ENCODE results near the gene SERPINA1. TPM values are rescaled to one million over a fixed set of nuclear protein-coding genes. Genes with fewer than 3 reads are reported as not detected.

The SERPINA1 gene
- total and polyA plus RNA-seq, 2 of the 13 experiments (the other 11 are each of a cell fraction or from before 2014, with no cell fraction given): 3,266 to 11,015 TPM

DNA sequence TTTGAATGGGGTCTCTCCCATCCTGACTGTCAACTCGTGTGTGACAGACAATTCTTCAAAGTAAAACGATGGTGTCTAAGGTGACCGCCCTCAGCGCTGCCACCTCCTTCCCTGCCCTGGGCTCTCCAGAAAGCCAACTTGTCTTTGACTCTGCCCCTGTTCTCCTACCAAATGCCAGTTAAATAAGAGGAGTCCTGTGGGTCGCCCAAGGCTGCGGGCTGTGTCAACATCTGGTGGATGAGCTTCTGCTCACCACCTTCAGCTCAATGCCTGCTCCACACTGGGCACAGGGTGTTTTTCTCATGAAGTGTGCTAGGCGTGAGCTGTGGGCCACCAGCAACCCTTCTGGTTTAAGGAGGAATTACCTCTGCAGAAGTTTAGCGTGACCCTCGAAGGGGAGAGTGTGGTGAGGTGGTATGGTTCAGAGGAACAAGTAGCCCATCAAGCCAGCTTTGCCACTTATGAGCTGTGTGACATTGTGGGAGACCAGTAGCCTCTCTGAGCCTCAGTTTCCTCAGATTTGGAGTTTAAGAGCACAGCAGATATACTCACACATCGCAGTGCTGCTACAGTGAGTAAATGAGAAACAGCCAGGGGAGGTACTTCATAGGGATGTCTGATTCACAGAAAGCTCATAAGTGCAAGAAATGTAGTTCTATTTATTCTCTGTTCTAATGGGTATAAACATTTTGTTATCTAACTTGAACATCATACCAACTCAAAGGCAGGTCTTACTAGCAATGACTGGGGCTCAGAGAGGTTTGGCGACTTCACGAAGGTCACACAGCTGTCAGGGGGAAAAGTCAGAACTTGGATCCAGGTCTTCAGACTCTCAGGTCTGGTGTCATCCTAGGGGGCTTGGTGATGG is 12.1 kb downstream of the SERPINA1 start (continued):
- TF ChIP-seq, protein P1, sequence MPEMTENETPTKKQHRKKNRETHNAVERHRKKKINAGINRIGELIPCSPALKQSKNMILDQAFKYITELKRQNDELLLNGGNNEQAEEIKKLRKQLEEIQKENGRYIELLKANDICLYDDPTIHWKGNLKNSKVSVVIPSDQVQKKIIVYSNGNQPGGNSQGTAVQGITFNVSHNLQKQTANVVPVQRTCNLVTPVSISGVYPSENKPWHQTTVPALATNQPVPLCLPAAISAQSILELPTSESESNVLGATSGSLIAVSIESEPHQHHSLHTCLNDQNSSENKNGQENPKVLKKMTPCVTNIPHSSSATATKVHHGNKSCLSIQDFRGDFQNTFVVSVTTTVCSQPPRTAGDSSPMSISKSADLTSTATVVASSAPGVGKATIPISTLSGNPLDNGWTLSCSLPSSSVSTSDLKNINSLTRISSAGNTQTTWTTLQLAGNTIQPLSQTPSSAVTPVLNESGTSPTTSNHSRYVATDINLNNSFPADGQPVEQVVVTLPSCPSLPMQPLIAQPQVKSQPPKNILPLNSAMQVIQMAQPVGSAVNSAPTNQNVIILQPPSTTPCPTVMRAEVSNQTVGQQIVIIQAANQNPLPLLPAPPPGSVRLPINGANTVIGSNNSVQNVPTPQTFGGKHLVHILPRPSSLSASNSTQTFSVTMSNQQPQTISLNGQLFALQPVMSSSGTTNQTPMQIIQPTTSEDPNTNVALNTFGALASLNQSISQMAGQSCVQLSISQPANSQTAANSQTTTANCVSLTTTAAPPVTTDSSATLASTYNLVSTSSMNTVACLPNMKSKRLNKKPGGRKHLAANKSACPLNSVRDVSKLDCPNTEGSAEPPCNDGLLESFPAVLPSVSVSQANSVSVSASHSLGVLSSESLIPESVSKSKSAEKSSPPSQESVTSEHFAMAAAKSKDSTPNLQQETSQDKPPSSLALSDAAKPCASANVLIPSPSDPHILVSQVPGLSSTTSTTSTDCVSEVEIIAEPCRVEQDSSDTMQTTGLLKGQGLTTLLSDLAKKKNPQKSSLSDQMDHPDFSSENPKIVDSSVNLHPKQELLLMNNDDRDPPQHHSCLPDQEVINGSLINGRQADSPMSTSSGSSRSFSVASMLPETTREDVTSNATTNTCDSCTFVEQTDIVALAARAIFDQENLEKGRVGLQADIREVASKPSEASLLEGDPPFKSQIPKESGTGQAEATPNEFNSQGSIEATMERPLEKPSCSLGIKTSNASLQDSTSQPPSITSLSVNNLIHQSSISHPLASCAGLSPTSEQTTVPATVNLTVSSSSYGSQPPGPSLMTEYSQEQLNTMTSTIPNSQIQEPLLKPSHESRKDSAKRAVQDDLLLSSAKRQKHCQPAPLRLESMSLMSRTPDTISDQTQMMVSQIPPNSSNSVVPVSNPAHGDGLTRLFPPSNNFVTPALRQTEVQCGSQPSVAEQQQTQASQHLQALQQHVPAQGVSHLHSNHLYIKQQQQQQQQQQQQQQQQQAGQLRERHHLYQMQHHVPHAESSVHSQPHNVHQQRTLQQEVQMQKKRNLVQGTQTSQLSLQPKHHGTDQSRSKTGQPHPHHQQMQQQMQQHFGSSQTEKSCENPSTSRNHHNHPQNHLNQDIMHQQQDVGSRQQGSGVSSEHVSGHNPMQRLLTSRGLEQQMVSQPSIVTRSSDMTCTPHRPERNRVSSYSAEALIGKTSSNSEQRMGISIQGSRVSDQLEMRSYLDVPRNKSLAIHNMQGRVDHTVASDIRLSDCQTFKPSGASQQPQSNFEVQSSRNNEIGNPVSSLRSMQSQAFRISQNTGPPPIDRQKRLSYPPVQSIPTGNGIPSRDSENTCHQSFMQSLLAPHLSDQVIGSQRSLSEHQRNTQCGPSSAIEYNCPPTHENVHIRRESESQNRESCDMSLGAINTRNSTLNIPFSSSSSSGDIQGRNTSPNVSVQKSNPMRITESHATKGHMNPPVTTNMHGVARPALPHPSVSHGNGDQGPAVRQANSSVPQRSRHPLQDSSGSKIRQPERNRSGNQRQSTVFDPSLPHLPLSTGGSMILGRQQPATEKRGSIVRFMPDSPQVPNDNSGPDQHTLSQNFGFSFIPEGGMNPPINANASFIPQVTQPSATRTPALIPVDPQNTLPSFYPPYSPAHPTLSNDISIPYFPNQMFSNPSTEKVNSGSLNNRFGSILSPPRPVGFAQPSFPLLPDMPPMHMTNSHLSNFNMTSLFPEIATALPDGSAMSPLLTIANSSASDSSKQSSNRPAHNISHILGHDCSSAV (CRISPR knock-in tag; IDR thresholded peaks at IDR 0.05; ENCODE audit: borderline replicate concordance): no peak
- TF ChIP-seq PHF21A (CRISPR knock-in tag; IDR thresholded peaks at IDR 0.05) (no peak), MEIS1 (CRISPR knock-in tag; IDR thresholded peaks at IDR 0.05; ENCODE audit: borderline replicate concordance) (no peak), ATF7 (IDR thresholded peaks at IDR 0.05) (no peak), ATF7 (CRISPR knock-in tag; IDR thresholded peaks at IDR 0.05) (no peak), ZNF12 (CRISPR knock-in tag; IDR thresholded peaks at IDR 0.05) (no peak), ZNF615 (CRISPR knock-in tag; IDR thresholded peaks at IDR 0.05; ENCODE audit: borderline replicate concordance) (peak; percentile 66; the same call in 1 of the 2 replicates), ZNF235 (CRISPR knock-in tag; IDR thresholded peaks at IDR 0.05; ENCODE audit: borderline replicate concordance) (peak; percentile 57; the same call in 1 of the 2 replicates), LCORL (IDR thresholded peaks at IDR 0.05) (no peak), LCORL (CRISPR knock-in tag; IDR thresholded peaks at IDR 0.05) (no peak), ZBTB21 (CRISPR knock-in tag; IDR thresholded peaks at IDR 0.05) (no peak), HCFC1 (IDR thresholded peaks at IDR 0.05; ENCODE audit: low read depth, low read length) (no peak)
- TF ChIP-seq, protein P2, sequence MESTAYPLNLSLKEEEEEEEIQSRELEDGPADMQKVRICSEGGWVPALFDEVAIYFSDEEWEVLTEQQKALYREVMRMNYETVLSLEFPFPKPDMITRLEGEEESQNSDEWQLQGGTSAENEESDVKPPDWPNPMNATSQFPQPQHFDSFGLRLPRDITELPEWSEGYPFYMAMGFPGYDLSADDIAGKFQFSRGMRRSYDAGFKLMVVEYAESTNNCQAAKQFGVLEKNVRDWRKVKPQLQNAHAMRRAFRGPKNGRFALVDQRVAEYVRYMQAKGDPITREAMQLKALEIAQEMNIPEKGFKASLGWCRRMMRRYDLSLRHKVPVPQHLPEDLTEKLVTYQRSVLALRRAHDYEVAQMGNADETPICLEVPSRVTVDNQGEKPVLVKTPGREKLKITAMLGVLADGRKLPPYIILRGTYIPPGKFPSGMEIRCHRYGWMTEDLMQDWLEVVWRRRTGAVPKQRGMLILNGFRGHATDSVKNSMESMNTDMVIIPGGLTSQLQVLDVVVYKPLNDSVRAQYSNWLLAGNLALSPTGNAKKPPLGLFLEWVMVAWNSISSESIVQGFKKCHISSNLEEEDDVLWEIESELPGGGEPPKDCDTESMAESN (CRISPR knock-in tag; conservative IDR thresholded peaks at IDR 0.05): no peak; the same call in 1 of the 2 replicates
